DMS53 treated with DMSO at 0.1 percent for 48 hours (cell line): Measurements from ENCODE around the gene ARHGAP21.
A peak's percentile ranks its signal among the peaks of the same experiment; 100 is the strongest.

Experiments used
- DNase-seq: peaks from one replicate; lab custom pipeline; 2025; ENCODE audit not compliant: unreplicated experiment; lab: John Stamatoyannopoulos, UW

Gene ARHGAP21

GRCh38 chr10:24722676-24723385 lies 856 bp downstream of the ARHGAP21 start:
- DNase-seq: peak; percentile 30

GRCh38 chr10:24722131-24722675 lies 1.5 kb downstream of the ARHGAP21 start:
- peak; percentile 6 for DNase-seq

GRCh38 chr10:24721229-24722106 lies 2.2 kb downstream of the ARHGAP21 start:
- DNase-seq: no peak

- DNase-seq: no peak
Measured at GRCh38 chr10:24720096-24720495, 3.6 kb downstream of the ARHGAP21 start.

- DNase-seq: no peak
Measured at GRCh38 chr10:24718031-24718855, 5.4 kb downstream of the ARHGAP21 start.

GRCh38 chr10:24716295-24716694 lies 7.4 kb downstream of the ARHGAP21 start:
- DNase-seq: no peak

- no peak for DNase-seq
Measured at GRCh38 chr10:24715246-24715769, 8.4 kb downstream of the ARHGAP21 start.

GRCh38 chr10:24713086-24713485 lies 10.6 kb downstream of the ARHGAP21 start:
- DNase-seq: no peak

GRCh38 chr10:24711465-24711864 lies 12.2 kb downstream of the ARHGAP21 start:
- DNase-seq: no peak

- DNase-seq: no peak
Measured at GRCh38 chr10:24708081-24708480, 15.6 kb downstream of the ARHGAP21 start.

GRCh38 chr10:24707445-24707844 lies 16.2 kb downstream of the ARHGAP21 start:
- DNase-seq: no peak

- peak; percentile 31 for DNase-seq
Measured at GRCh38 chr10:24706479-24707118, 17.1 kb downstream of the ARHGAP21 start.

GRCh38 chr10:24703700-24704099 lies 20.0 kb downstream of the ARHGAP21 start:
- no peak for DNase-seq

GRCh38 chr10:24701447-24701846 lies 22.2 kb downstream of the ARHGAP21 start:
- no peak for DNase-seq

GRCh38 chr10:24700948-24701347 lies 22.7 kb downstream of the ARHGAP21 start:
- no peak for DNase-seq

GRCh38 chr10:24698270-24698669 lies 25.4 kb downstream of the ARHGAP21 start:
- DNase-seq: no peak

GRCh38 chr10:24697080-24697479 lies 26.6 kb downstream of the ARHGAP21 start:
- no peak for DNase-seq

GRCh38 chr10:24695452-24695851 lies 28.2 kb downstream of the ARHGAP21 start:
- no peak for DNase-seq

GRCh38 chr10:24694086-24694485 lies 29.6 kb downstream of the ARHGAP21 start:
- no peak for DNase-seq

GRCh38 chr10:24690961-24691512 lies 32.6 kb downstream of the ARHGAP21 start:
- no peak for DNase-seq
